GM12878 (cell line): ENCODE measurements around the gene PARVA. TPM values are rescaled to one million over a fixed set of nuclear protein-coding genes. Genes with fewer than 3 reads are reported as not detected.

ENCODE experiments used
- ATAC-seq: fragments of 200-7000 bp; cut with Tn5 transposase; 3 replicates; pipeline ENCODE4 v1.9.1; 2020; ENCODE audit warnings: mild to moderate bottlenecking, moderate library complexity
- BruUV-seq: library from RNA; stranded (reverse); fragments of 400-500 nt; replicated peaks from 2 replicates; lab custom pipeline; 2021; lab: Mats Ljungman, UMichigan
- CTCF ChIA-PET: fragments of 300-600 bp; sonication (Branson Sonifier 250); formaldehyde crosslinking; extraction: SDS; loops from one replicate; lab custom pipeline; 2021; ENCODE audit warnings: inconsistent platforms; lab: Yijun Ruan, JAX
- POLR2A ChIA-PET: fragments of 350-600 bp; formaldehyde crosslinking; extraction: SDS; loops from one replicate; lab custom pipeline; 2021; ENCODE audit warnings: inconsistent platforms; lab: Charles Lee
- RAD21 ChIA-PET: fragments of 300-600 bp; sonication (Branson Sonifier 250); formaldehyde crosslinking; loops from one replicate; lab custom pipeline; 2023; ENCODE audit warnings: antibody characterized with exemption; ENCODE audit not compliant: unreplicated experiment; lab: Charles Lee
- SMC1A ChIA-PET: fragments of 300-600 bp; sonication (Branson Sonifier 250); formaldehyde crosslinking; loops from one replicate; lab custom pipeline; 2023; ENCODE audit not compliant: unreplicated experiment, uncharacterized antibody; lab: Charles Lee
- DNase-seq: peaks from one replicate; pipeline ENCODE4 v3.0.0-alpha.2; 2011; ENCODE audit warnings: low read depth, low spot score
- FAIRE-seq: peaks from 3 replicates; lab custom pipeline; 2011; peaks lifted over from hg19 to GRCh38; lab: Jason Lieb, UNC
- H2AFZ ChIP-seq: 2 replicates; pipeline ENCODE4 v1.6.0; 2011; ENCODE audit warnings: low read depth, low read length, control low read depth; ENCODE audit not compliant: control insufficient read depth
- H3K27ac ChIP-seq: 2 replicates; pipeline ENCODE4 v1.5.1; 2011; ENCODE audit warnings: control low read depth; ENCODE audit not compliant: control insufficient read depth, insufficient read depth
- H3K27me3 ChIP-seq, 2 experiments: replicated peaks in 1 of 2; 2 replicates each; pipeline versions ENCODE4 v1.6.0 to v1.6.1; 2011; ENCODE audit warnings: low read length in 1 of 2; ENCODE audit not compliant: control insufficient read depth in 2 of 2, insufficient read depth in 2 of 2
- H3K36me3 ChIP-seq, 2 experiments: 2 replicates each; pipeline ENCODE4 v1.5.1; 2011; ENCODE audit warnings: low read length in 1 of 2; ENCODE audit not compliant: control insufficient read depth in 2 of 2, insufficient read depth in 2 of 2
- H3K4me1 ChIP-seq: 2 replicates; pipeline ENCODE4 v1.6.1; 2011; ENCODE audit warnings: mild to moderate bottlenecking, low read length, moderate library complexity, mixed read lengths; ENCODE audit not compliant: control insufficient read depth, insufficient read depth
- H3K4me2 ChIP-seq: 2 replicates; pipeline ENCODE4 v1.6.0; 2011; ENCODE audit warnings: control low read depth; ENCODE audit not compliant: control insufficient read depth, insufficient read depth
- H3K4me3 ChIP-seq: fragments of 200-600 bp; sonication (generic); 2 replicates; pipeline ENCODE4 v1.5.1; 2016
- H3K79me2 ChIP-seq: 2 replicates; pipeline ENCODE4 v1.6.0; 2011; ENCODE audit warnings: low read length; ENCODE audit not compliant: control insufficient read depth, insufficient read depth
- H3K9ac ChIP-seq: 2 replicates; pipeline ENCODE4 v1.8.0; 2011; ENCODE audit warnings: low read length, control low read depth, mixed read lengths; ENCODE audit not compliant: control insufficient read depth, insufficient read depth
- H3K9me3 ChIP-seq: replicated peaks from 3 replicates; pipeline ENCODE4 v1.5.1; 2011; ENCODE audit warnings: mild to moderate bottlenecking, low read length; ENCODE audit not compliant: control insufficient read depth, insufficient read depth
- H4K20me1 ChIP-seq: 2 replicates; pipeline ENCODE4 v1.6.0; 2011; ENCODE audit not compliant: control insufficient read depth, insufficient read depth
- CEBPB ChIP-seq, 2 experiments: fragments of 150-350 bp in 1 of 2; IDR thresholded peaks; 2 replicates each; pipeline ENCODE4 v1.6.1; 2012 to 2014; ENCODE audit warnings: low read depth in 2 of 2, low read length in 2 of 2, borderline replicate concordance in 1 of 2, inconsistent platforms in 1 of 2
- FOXM1 ChIP-seq: IDR thresholded peaks from 2 replicates; pipeline ENCODE4 v1.6.1; 2012; ENCODE audit warnings: low read depth, mild to moderate bottlenecking, inconsistent platforms, low read length, moderate library complexity
- KAT2A ChIP-seq: conservative IDR thresholded peaks from 2 replicates; pipeline ENCODE4 v1.6.1; 2011; ENCODE audit warnings: low read depth, low read length; ENCODE audit not compliant: control insufficient read depth
- KDM1A ChIP-seq: fragments of 200-600 bp; sonication (generic); IDR thresholded peaks from 2 replicates; pipeline ENCODE4 v1.6.1; 2016; ENCODE audit warnings: borderline replicate concordance
- SRF ChIP-seq, 2 experiments: IDR thresholded peaks; 2 replicates each; pipeline ENCODE4 v1.6.1; 2011; ENCODE audit warnings: low read depth in 2 of 2, low read length in 2 of 2, mild to moderate bottlenecking in 1 of 2, moderate library complexity in 1 of 2
- SUZ12 ChIP-seq: fragments of 200-600 bp; sonication (generic); IDR thresholded peaks from one replicate; pipeline ENCODE4 v1.6.1; 2018; ENCODE audit warnings: antibody characterized with exemption, mild to moderate bottlenecking; ENCODE audit not compliant: unreplicated experiment
- TCF12 ChIP-seq: IDR thresholded peaks from 2 replicates; pipeline ENCODE4 v1.6.1; 2011; ENCODE audit warnings: low read depth, mild to moderate bottlenecking, low read length
- WGBS: methylation state at CpG from one replicate; pipeline ENCODE4 v1.1.6; 2016; ENCODE audit warnings: low lambda C conversion rate; ENCODE audit not compliant: insufficient replicate concordance, insufficient coverage; ENCODE audit errors: missing lambda C conversion rate; 5-methylcytosine and 5-hydroxymethylcytosine counted together
- in situ Hi-C: fragments of 300-500 bp; cut with MboI; formaldehyde crosslinking; loops from 9 replicates; pipeline ENCODE4 v1.14.3; 2018; ENCODE audit warnings: mixed read lengths
- intact Hi-C: fragments of 100-400 bp; cut with micrococcal nuclease; formaldehyde crosslinking; loops from one replicate; pipeline ENCODE4 v1.14.2; 2022; ENCODE audit not compliant: unreplicated experiment
- polyA plus RNA-seq, 11 experiments: library from polyadenylated mRNA; depleted of rRNA in 4 of 11; unstranded in 6 of 11; stranded (reverse) in 5 of 11; fragments of >200 nt; fragmentation: Nextera tagmentation in 4 of 11; fragmentation: Illumina TruSeq in 1 of 11; extraction: Ambion mirVana in 4 of 11; extraction: Trizol in 1 of 11; gene quantifications; 1 replicate in 1 of 11; 2 replicates in 10 of 11; pipeline versions ENCODE4 v1.2.1 to v1.2.3, GENCODE V29; 2011 to 2016; ENCODE audit warnings: inconsistent platforms in 2 of 11, missing spikeins in 2 of 11, low read depth in 1 of 11
- total RNA-seq, 4 experiments: library from RNA; depleted of rRNA in 3 of 4; stranded (reverse); fragments of >200 nt in 3 of 4; fragmentation: Illumina TruSeq in 1 of 4; extraction: Trizol in 1 of 4; gene quantifications; 2 replicates each; pipeline versions ENCODE4 v1.2.1 to v1.2.3, GENCODE V29; 2013 to 2021

PARVA gene
- total and polyA plus RNA-seq, 10 of the 15 experiments (the other 5 are each of a cell fraction or from before 2014, with no cell fraction given): 0.01 to 0.44 (median 0.03) TPM; not detected in 7

DNA sequence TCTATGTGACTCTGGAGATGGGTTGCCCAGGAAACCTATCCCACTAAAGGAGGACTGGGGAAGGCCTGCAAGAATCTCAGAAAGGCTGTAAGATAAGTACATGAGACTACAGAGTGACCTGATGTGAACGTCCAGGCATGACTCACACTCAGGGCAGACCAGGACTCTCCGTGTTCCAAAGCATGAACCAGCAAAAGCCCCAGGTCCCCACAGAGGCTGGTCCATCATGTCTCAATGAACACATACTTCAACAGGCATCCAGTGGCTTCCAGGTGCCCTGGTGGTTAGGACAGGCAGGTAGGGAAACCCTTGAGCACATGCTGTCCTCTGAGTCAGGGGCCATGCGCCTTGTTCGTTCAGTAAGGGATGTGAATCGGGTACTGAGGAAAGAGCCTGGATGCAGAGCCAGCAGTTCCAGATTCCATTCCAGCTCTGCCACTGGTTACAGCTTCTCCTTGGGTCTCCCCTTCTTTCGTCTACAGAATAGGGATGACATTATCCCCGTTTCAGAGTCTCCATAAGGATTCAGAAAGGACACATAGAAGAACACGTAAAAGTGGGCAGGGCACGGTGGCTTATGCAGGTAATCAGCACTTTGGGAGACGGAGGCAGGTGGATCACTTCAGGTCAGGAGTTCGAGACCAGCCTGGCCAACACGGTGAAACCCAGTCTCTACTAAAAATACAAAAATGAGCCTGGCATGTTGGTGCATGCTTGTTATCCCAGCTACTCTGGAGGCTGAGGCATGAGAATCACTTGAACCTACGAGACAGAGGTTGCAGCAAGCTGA, 167.8 kb downstream of the PARVA start (continued):
- TF ChIP-seq SRF (IDR thresholded peaks at IDR 0.05; ENCODE audit: low read depth in 2 of 2, low read length in 2 of 2) (no peak), KAT2A (no peak)

DNA sequence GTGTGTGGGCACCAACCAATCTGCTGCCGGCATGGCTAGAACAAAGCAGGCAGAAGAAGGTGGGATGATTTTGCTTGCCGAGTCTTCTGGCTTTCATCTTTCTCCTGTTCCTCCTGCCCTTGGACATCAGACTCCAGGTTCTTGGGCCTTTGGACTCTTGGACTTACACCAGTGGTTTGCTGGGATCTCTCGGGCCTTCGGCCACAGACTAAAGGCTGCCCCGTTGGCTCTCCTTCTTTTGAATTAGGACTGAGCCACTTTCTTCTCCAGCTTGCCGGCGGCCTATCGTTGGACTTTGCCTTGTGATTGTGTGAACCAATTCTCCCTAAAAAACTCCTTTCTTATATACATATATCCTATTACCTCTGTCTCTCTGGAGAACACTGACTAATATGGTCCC, 168.8 kb downstream of the PARVA start:
- Histone ChIP-seq H4K20me1 (no peaks in the 10 kb centered on the region), H3K9me3 (no peaks in the 10 kb centered on the region), H3K4me1 (no peaks in the 10 kb centered on the region), H3K4me3 (no peak overlapping the region), H3K4me2 (no peak overlapping the region), H3K27me3 (no peaks in the 10 kb centered on the region; a peak in 2 of 4 replicates), H3K79me2 (no peaks in the 10 kb centered on the region), H3K27ac (no peak overlapping the region), H2AFZ (no peak overlapping the region), H3K36me3 (no peaks in the 10 kb centered on the region), H3K9ac (no peak overlapping the region)
- WGBS: 57% methylated on average over 8 of the region's 8 CpGs
- ChIA-PET CTCF (no interaction called here), SMC1A (no interaction called here), POLR2A (no interaction called here), RAD21 (no interaction called here)
- intact Hi-C loops: no loop called here
- no TSS peak for BruUV-seq
- TF ChIP-seq SUZ12: no peak
- TF ChIP-seq KAT2A: no peak
- TF ChIP-seq FOXM1: no peak
- TF ChIP-seq KDM1A: no peak
- no peak for TF ChIP-seq TCF12
- no peak for TF ChIP-seq CEBPB (IDR thresholded peaks at IDR 0.05; ENCODE audit: borderline replicate concordance in 1 of 2, low read depth in 2 of 2, low read length in 2 of 2)
- TF ChIP-seq SRF (IDR thresholded peaks at IDR 0.05; ENCODE audit: low read depth in 2 of 2, low read length in 2 of 2): no peak
- DNase-seq (no peak), ATAC-seq (no peak), FAIRE-seq (no peak)
- in situ Hi-C loops: no loop called here
